ENCODE data around the gene MYO5B.

The MYO5B gene

DNA sequence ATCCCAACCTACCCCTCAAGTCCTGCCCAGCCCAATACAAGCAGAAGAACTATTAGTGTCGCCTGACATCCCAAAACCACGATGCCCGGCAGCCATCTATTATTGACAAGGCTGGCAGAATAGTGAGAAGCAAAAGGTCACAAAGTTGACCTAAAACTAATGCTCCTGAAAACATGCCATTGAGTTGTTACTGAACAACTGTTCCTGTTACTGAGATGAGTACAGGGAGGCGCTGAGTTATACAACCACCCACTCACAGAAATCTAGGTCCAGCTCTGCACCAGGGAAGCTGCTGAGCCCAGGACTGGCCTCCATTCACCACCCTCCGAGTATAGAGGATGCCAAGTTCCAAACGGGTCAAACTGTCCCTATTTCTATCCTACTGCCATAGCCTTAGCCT lies 201.6 kb downstream of the MYO5B start:
- Histone ChIP-seq H3K27me3 (ENCODE audit: low read length) (no peaks in the 10 kb centered on the region), H3K27ac (ENCODE audit: low read depth, low read length) (no peak overlapping the region), H3K4me2 (ENCODE audit: low read depth, low read length, poor library complexity, severe bottlenecking) (no peak overlapping the region), H4K20me1 (ENCODE audit: low read depth, low read length) (no peaks in the 10 kb centered on the region), H3K4me3 (ENCODE audit: insufficient read depth, low read length, poor library complexity, severe bottlenecking) (no peak overlapping the region), H3K36me3 (ENCODE audit: low read length) (no peaks in the 10 kb centered on the region), H3K9me2 (replicated peaks; ENCODE audit: insufficient read depth, low read length) (no peaks in the 10 kb centered on the region), H3K79me2 (ENCODE audit: insufficient read depth, low read length) (no peaks in the 10 kb centered on the region), H3K9me3 (ENCODE audit: insufficient read depth, low read length) (no peaks in the 10 kb centered on the region), H3F3A (ENCODE audit: insufficient read depth) (no peaks in the 10 kb centered on the region), H2AFZ (ENCODE audit: low read depth, low read length, severe bottlenecking) (no peak overlapping the region), H3K9ac (ENCODE audit: low read length) (no peak overlapping the region)
- TF ChIP-seq, protein P1, sequence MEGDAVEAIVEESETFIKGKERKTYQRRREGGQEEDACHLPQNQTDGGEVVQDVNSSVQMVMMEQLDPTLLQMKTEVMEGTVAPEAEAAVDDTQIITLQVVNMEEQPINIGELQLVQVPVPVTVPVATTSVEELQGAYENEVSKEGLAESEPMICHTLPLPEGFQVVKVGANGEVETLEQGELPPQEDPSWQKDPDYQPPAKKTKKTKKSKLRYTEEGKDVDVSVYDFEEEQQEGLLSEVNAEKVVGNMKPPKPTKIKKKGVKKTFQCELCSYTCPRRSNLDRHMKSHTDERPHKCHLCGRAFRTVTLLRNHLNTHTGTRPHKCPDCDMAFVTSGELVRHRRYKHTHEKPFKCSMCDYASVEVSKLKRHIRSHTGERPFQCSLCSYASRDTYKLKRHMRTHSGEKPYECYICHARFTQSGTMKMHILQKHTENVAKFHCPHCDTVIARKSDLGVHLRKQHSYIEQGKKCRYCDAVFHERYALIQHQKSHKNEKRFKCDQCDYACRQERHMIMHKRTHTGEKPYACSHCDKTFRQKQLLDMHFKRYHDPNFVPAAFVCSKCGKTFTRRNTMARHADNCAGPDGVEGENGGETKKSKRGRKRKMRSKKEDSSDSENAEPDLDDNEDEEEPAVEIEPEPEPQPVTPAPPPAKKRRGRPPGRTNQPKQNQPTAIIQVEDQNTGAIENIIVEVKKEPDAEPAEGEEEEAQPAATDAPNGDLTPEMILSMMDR (IDR thresholded peaks at IDR 0.05; ENCODE audit: insufficient read depth, low read length, poor library complexity, severe bottlenecking): no peak
- no peak for TF ChIP-seq EZH2phosphoT487 (conservative IDR thresholded peaks at IDR 0.05; ENCODE audit: low read length)

- Histone ChIP-seq H3F3A (ENCODE audit: insufficient read depth) (no peaks in the 10 kb centered on the region), H3K9me2 (replicated peaks; ENCODE audit: insufficient read depth, low read length) (no peaks in the 10 kb centered on the region), H3K4me2 (ENCODE audit: low read depth, low read length, poor library complexity, severe bottlenecking) (no peak overlapping the region), H4K20me1 (ENCODE audit: low read depth, low read length) (no peaks in the 10 kb centered on the region), H3K36me3 (ENCODE audit: low read length) (no peaks in the 10 kb centered on the region), H3K9ac (ENCODE audit: low read length) (no peak overlapping the region), H3K27me3 (ENCODE audit: low read length) (no peaks in the 10 kb centered on the region), H2AFZ (ENCODE audit: low read depth, low read length, severe bottlenecking) (no peak overlapping the region), H3K27ac (ENCODE audit: low read depth, low read length) (no peak overlapping the region), H3K79me2 (ENCODE audit: insufficient read depth, low read length) (no peaks in the 10 kb centered on the region), H3K4me3 (ENCODE audit: insufficient read depth, low read length, poor library complexity, severe bottlenecking) (no peak overlapping the region), H3K9me3 (ENCODE audit: insufficient read depth, low read length) (no peaks in the 10 kb centered on the region)
- TF ChIP-seq, protein P1 (IDR thresholded peaks at IDR 0.05; ENCODE audit: insufficient read depth, low read length, poor library complexity, severe bottlenecking): no peak
Observed at GRCh38 chr18:49988733-49989132, 206.2 kb downstream of the MYO5B start.

GRCh38 chr18:49988101-49988500 lies 206.8 kb downstream of the MYO5B start:
- no peak overlapping the region for H3K4me3 ChIP-seq (ENCODE audit: insufficient read depth, low read length, poor library complexity, severe bottlenecking)
- H3F3A ChIP-seq (ENCODE audit: insufficient read depth): no peaks in the 10 kb centered on the region
- H3K9me3 ChIP-seq (ENCODE audit: insufficient read depth, low read length): no peaks in the 10 kb centered on the region
- H3K27me3 ChIP-seq (ENCODE audit: low read length): no peaks in the 10 kb centered on the region
- no peaks in the 10 kb centered on the region for H3K9me2 ChIP-seq (replicated peaks; ENCODE audit: insufficient read depth, low read length)
- no peak overlapping the region for H2AFZ ChIP-seq (ENCODE audit: low read depth, low read length, severe bottlenecking)
- H3K79me2 ChIP-seq (ENCODE audit: insufficient read depth, low read length): no peaks in the 10 kb centered on the region
- no peaks in the 10 kb centered on the region for H4K20me1 ChIP-seq (ENCODE audit: low read depth, low read length)
- no peak overlapping the region for H3K9ac ChIP-seq (ENCODE audit: low read length)
- no peak overlapping the region for H3K27ac ChIP-seq (ENCODE audit: low read depth, low read length)
- H3K4me2 ChIP-seq (ENCODE audit: low read depth, low read length, poor library complexity, severe bottlenecking): no peak overlapping the region
- no peak for TF ChIP-seq EZH2phosphoT487 (conservative IDR thresholded peaks at IDR 0.05; ENCODE audit: low read length)
- TF ChIP-seq, protein P1 (IDR thresholded peaks at IDR 0.05; ENCODE audit: insufficient read depth, low read length, poor library complexity, severe bottlenecking): no peak
- no peaks in the 10 kb centered on the region for H3K36me3 ChIP-seq (ENCODE audit: low read length)

GRCh38 chr18:49985236-49985635 lies 209.7 kb downstream of the MYO5B start:
- Histone ChIP-seq H3K9ac (ENCODE audit: low read length) (no peak overlapping the region), H3K36me3 (ENCODE audit: low read length) (no peaks in the 10 kb centered on the region), H3K27me3 (ENCODE audit: low read length) (no peaks in the 10 kb centered on the region), H2AFZ (ENCODE audit: low read depth, low read length, severe bottlenecking) (no peak overlapping the region), H3K4me3 (ENCODE audit: insufficient read depth, low read length, poor library complexity, severe bottlenecking) (no peak overlapping the region), H3K27ac (ENCODE audit: low read depth, low read length) (no peak overlapping the region), H3K79me2 (ENCODE audit: insufficient read depth, low read length) (no peaks in the 10 kb centered on the region), H3K9me3 (ENCODE audit: insufficient read depth, low read length) (no peaks in the 10 kb centered on the region), H3F3A (ENCODE audit: insufficient read depth) (no peaks in the 10 kb centered on the region), H3K4me2 (ENCODE audit: low read depth, low read length, poor library complexity, severe bottlenecking) (no peak overlapping the region), H3K9me2 (replicated peaks; ENCODE audit: insufficient read depth, low read length) (no peaks in the 10 kb centered on the region), H4K20me1 (ENCODE audit: low read depth, low read length) (no peaks in the 10 kb centered on the region)
- TF ChIP-seq EZH2phosphoT487 (conservative IDR thresholded peaks at IDR 0.05; ENCODE audit: low read length): no peak
- TF ChIP-seq, protein P1 (IDR thresholded peaks at IDR 0.05; ENCODE audit: insufficient read depth, low read length, poor library complexity, severe bottlenecking): no peak
